Cerebellar nuclear complex (tissue), 1 donor: ENCODE results near the gene CNTNAP2.

Experiments used
- DNase-seq, 2 experiments: peaks; one replicate each; lab custom pipeline; 2025; lab: John Stamatoyannopoulos, UW

The CNTNAP2 gene

GRCh38 chr7:146423446-146423845 lies 306.8 kb downstream of the CNTNAP2 start:
- no peak for DNase-seq

GRCh38 chr7:146424084-146424483 lies 307.5 kb downstream of the CNTNAP2 start:
- DNase-seq, result no peak

GRCh38 chr7:146433501-146433900 lies 316.9 kb downstream of the CNTNAP2 start:
- no peak for DNase-seq

- no peak for DNase-seq
Measured at GRCh38 chr7:146443102-146443501, 326.5 kb downstream of the CNTNAP2 start.

GRCh38 chr7:146449625-146450024 lies 333.0 kb downstream of the CNTNAP2 start:
- no peak for DNase-seq

- DNase-seq, result no peak
Measured at GRCh38 chr7:146455091-146455655, 338.6 kb downstream of the CNTNAP2 start.

GRCh38 chr7:146479040-146479439 lies 362.4 kb downstream of the CNTNAP2 start:
- DNase-seq, result no peak

- peak in 1 of 2 experiments; percentile 11 for DNase-seq
Measured at GRCh38 chr7:146486519-146486918, 369.9 kb downstream of the CNTNAP2 start.

GRCh38 chr7:146492017-146492416 lies 375.4 kb downstream of the CNTNAP2 start:
- DNase-seq, result no peak

- DNase-seq, result no peak
Measured at GRCh38 chr7:146494952-146495596, 378.5 kb downstream of the CNTNAP2 start.

GRCh38 chr7:146496657-146497056 lies 380.1 kb downstream of the CNTNAP2 start:
- DNase-seq, result no peak

GRCh38 chr7:146499970-146500369 lies 383.4 kb downstream of the CNTNAP2 start:
- DNase-seq, result no peak

- DNase-seq, result no peak
Measured at GRCh38 chr7:146503844-146504243, 387.2 kb downstream of the CNTNAP2 start.

- DNase-seq, result no peak
Measured at GRCh38 chr7:146510088-146510680, 393.6 kb downstream of the CNTNAP2 start.

GRCh38 chr7:146514304-146514703 lies 397.7 kb downstream of the CNTNAP2 start:
- DNase-seq, result no peak

GRCh38 chr7:146528581-146528980 lies 412.0 kb downstream of the CNTNAP2 start:
- no peak for DNase-seq

GRCh38 chr7:146539836-146540235 lies 423.2 kb downstream of the CNTNAP2 start:
- DNase-seq, result no peak

- no peak for DNase-seq
Measured at GRCh38 chr7:146542101-146542500, 425.5 kb downstream of the CNTNAP2 start.

GRCh38 chr7:146544748-146545147 lies 428.1 kb downstream of the CNTNAP2 start:
- DNase-seq, result no peak

GRCh38 chr7:146548816-146549215 lies 432.2 kb downstream of the CNTNAP2 start:
- DNase-seq, result no peak

GRCh38 chr7:146554556-146554955 lies 438.0 kb downstream of the CNTNAP2 start:
- no peak for DNase-seq

GRCh38 chr7:146557971-146558469 lies 441.4 kb downstream of the CNTNAP2 start:
- DNase-seq, result no peak

GRCh38 chr7:146565872-146566271 lies 449.3 kb downstream of the CNTNAP2 start:
- DNase-seq, result no peak
